Activated CD8-positive, alpha-beta memory T cell treated with anti-CD3 and anti-CD28 coated beads for 24 hours (primary cell): ENCODE results near the gene LRRC31.

Experiments
- DNase-seq: peaks from one replicate; pipeline ENCODE4 v3.0.0-alpha.2; 2020

Gene LRRC31

GRCh38 chr3:169861871-169862270 is 7.9 kb downstream of the LRRC31 start:
- DNase-seq: no peak

- DNase-seq: no peak
Observed at GRCh38 chr3:169857811-169858210, 11.9 kb downstream of the LRRC31 start.

- no peak for DNase-seq
Observed at GRCh38 chr3:169855514-169855913, 14.2 kb downstream of the LRRC31 start.

- DNase-seq: no peak
Observed at GRCh38 chr3:169850618-169851017, 19.1 kb downstream of the LRRC31 start.

- DNase-seq: no peak
Observed at GRCh38 chr3:169848741-169849140, 21.0 kb downstream of the LRRC31 start.

- no peak for DNase-seq
Observed at GRCh38 chr3:169847896-169848295, 21.8 kb downstream of the LRRC31 start.

- DNase-seq: no peak
Observed at GRCh38 chr3:169846458-169847193, 23.1 kb downstream of the LRRC31 start.

- no peak for DNase-seq
Observed at GRCh38 chr3:169842960-169843359, 26.8 kb downstream of the LRRC31 start.

- DNase-seq: no peak
Observed at GRCh38 chr3:169841171-169841570, 28.6 kb downstream of the LRRC31 start.

GRCh38 chr3:169838511-169839030 is 31.2 kb downstream of the LRRC31 start:
- DNase-seq: no peak

GRCh38 chr3:169836942-169837275 is 32.8 kb downstream of the LRRC31 start:
- DNase-seq: no peak

- no peak for DNase-seq
Observed at GRCh38 chr3:169836078-169836941, 33.4 kb downstream of the LRRC31 start.

- no peak for DNase-seq
Observed at GRCh38 chr3:169835533-169835932, 34.2 kb downstream of the LRRC31 start.

GRCh38 chr3:169827712-169828111 is 42.0 kb downstream of the LRRC31 start:
- DNase-seq: no peak

- DNase-seq: no peak
Observed at GRCh38 chr3:169825316-169825715, 44.4 kb downstream of the LRRC31 start.

- DNase-seq: no peak
Observed at GRCh38 chr3:169822983-169823382, 46.8 kb downstream of the LRRC31 start.

- DNase-seq: no peak
Observed at GRCh38 chr3:169822540-169822939, 47.2 kb downstream of the LRRC31 start.

- DNase-seq: no peak
Observed at GRCh38 chr3:169822091-169822490, 47.6 kb downstream of the LRRC31 start.

GRCh38 chr3:169818316-169818715 is 51.4 kb downstream of the LRRC31 start:
- no peak for DNase-seq

- no peak for DNase-seq
Observed at GRCh38 chr3:169815590-169816150, 54.1 kb downstream of the LRRC31 start.

- DNase-seq: peak; percentile 83
Observed at GRCh38 chr3:169813757-169814517, 55.8 kb downstream of the LRRC31 start.

GRCh38 chr3:169813278-169813677 is 56.5 kb downstream of the LRRC31 start:
- no peak for DNase-seq
